Activated CD8-positive, alpha-beta memory T cell treated with anti-CD3 and anti-CD28 coated beads for 4 hours (primary cell): ENCODE results near the gene BANP.
"Not testable (repeated sequence)": the region's sequence is repeated elsewhere in the genome, so short reads cannot be mapped to it uniquely, and the experiment has no call there.

Source experiments
- DNase-seq, 2 donors: peaks; one replicate each; pipeline ENCODE4 v3.0.0-alpha.2; 2020; ENCODE audit warnings: low read depth in 2 of 2

Gene BANP

GRCh38 chr16:87993901-87994300 is 42.7 kb downstream of the BANP start:
- DNase-seq, result no peak

- no peak for DNase-seq
These were observed 44.4 kb downstream of the BANP start for GRCh38 chr16:87995644-87996043.

- no peak for DNase-seq
These were observed 46.0 kb downstream of the BANP start for GRCh38 chr16:87996962-87997880.

GRCh38 chr16:87998184-87998793 is 47.1 kb downstream of the BANP start:
- DNase-seq, result not testable (repeated sequence)

GRCh38 chr16:87998992-87999391 is 47.8 kb downstream of the BANP start:
- not testable (repeated sequence) for DNase-seq

- DNase-seq, result no peak
These were observed 51.0 kb downstream of the BANP start for GRCh38 chr16:88002211-88002610.

GRCh38 chr16:88002749-88003148 is 51.5 kb downstream of the BANP start:
- no peak for DNase-seq

- DNase-seq, result no peak
These were observed 52.1 kb downstream of the BANP start for GRCh38 chr16:88003316-88003715.

- no peak for DNase-seq
These were observed 52.5 kb downstream of the BANP start for GRCh38 chr16:88003736-88004135.

GRCh38 chr16:88004391-88004790 is 53.2 kb downstream of the BANP start:
- no peak for DNase-seq

- no peak for DNase-seq
These were observed 53.9 kb downstream of the BANP start for GRCh38 chr16:88005181-88005581.

GRCh38 chr16:88005968-88006367 is 54.7 kb downstream of the BANP start:
- no peak for DNase-seq

- no peak for DNase-seq
These were observed 56.1 kb downstream of the BANP start for GRCh38 chr16:88007321-88007731.

GRCh38 chr16:88008840-88009239 is 57.6 kb downstream of the BANP start:
- DNase-seq, result no peak

- no peak for DNase-seq
These were observed 58.5 kb downstream of the BANP start for GRCh38 chr16:88009563-88010342.

- no peak for DNase-seq
These were observed 59.2 kb downstream of the BANP start for GRCh38 chr16:88010343-88010967.

- DNase-seq, result no peak
These were observed 59.8 kb downstream of the BANP start for GRCh38 chr16:88010968-88011483.

GRCh38 chr16:88012360-88012759 is 61.1 kb downstream of the BANP start:
- DNase-seq, result no peak

- no peak for DNase-seq
These were observed 61.9 kb downstream of the BANP start for GRCh38 chr16:88013091-88013609.

GRCh38 chr16:88013766-88014251 is 62.6 kb downstream of the BANP start:
- no peak for DNase-seq

GRCh38 chr16:88014252-88014781 is 63.1 kb downstream of the BANP start:
- DNase-seq, result no peak
